Left colon (tissue), 2 donors: ENCODE measurements around the gene LIMS2. TPM values are rescaled to one million over a fixed set of nuclear protein-coding genes. Genes with fewer than 3 reads are reported as not detected.
A peak's percentile ranks its signal among the peaks of the same experiment; 100 is the strongest.

Experiments
- ATAC-seq: fragments of 200-7000 bp; cut with Tn5 transposase; one replicate; pipeline ENCODE4 v1.9.1; 2020; ENCODE audit warnings: mild to moderate bottlenecking, moderate library complexity
- DNase-seq, 2 donors: peaks; one replicate each; pipeline ENCODE4 v3.0.0-alpha.2; 2020
- intact Hi-C, 2 donors: fragments of 100-400 bp; cut with DNase I in 1 of 2; cut with micrococcal nuclease in 1 of 2; formaldehyde crosslinking; loops; one replicate each; pipeline versions ENCODE4 v1.11.2 to v1.14.0; 2022; cut with DNase I, micrococcal nuclease
- total RNA-seq, 2 donors: library from RNA; stranded (reverse); fragmentation: NEBNext Ultra II Directional; extraction: Animal tissue kit (Norgen Biotek cat#: 25700); gene quantifications; one replicate each; pipeline ENCODE4 v1.2.1, GENCODE V29; 2021
- donor health status: DM: no; HTN: no; CAD: no.
- donor health status: DM: yes; HTN: yes; CAD: no.

The LIMS2 gene
- total RNA-seq, 2 donors from 2014 or later, result 9.2 to 50.2 TPM

DNA sequence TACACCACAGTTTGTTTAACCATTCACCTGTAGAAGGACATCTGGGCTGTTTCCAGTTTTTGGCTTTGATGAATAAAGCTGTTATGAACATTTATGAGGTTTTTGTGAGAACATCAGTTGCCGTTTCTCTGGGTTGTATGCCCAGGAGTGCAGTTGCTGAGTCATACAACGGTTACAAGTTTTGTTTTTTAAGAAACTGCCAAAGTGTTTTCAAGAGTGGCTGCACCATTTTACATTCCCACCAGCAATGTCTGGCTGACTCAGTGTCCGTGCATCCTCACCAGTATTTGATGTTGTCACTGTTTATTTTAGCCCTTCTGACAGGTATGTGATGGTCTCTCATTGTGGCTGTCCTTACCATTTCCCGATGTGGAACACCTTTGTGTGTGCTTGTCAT, 77.3 kb downstream of the LIMS2 start:
- intact Hi-C loops, result no loop called here
- DNase-seq (no peak), ATAC-seq (no peak)

DNA sequence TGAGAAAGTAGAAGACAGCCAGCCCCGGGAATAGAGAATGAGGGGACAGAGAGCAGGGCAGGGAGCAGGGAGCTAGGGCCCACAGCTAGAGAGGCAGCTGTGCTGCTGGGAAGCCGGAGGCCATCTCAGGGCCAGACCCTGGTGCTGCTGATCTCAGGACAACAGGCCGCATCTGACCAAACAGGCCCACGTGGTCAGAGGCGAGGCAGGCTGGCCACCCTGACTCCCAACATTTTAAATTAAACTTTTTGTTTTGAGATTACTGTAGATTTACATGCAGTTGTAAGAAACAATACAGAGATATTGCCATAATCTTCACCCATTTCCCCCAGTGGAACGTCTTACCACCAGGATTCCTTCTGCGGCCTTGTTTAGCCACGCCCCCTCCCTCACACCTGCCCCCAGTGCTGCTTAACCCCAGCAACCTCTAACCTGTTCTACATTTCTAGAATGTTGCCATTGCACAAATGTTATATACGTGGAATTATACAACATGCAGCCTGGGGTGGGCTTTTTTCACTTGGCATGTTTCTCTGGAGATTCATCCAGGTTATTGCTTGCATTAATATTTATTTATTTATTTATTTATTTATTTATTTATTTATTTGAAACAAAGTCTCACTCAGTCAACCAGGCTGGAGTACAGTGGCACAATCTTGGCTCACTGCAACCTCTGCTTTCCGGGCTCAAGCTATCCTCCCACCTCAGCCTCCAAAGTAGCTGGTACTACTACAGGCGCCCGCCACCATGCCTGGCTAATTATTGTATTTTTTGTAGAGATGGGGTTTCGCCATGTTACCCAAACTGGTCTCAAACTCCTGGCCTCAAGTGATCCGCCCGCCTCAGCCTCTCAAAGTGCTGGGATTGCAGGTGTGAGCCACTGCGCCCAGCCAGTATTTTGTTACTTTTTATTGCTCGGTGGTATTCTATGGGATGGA, 78.0 kb downstream of the LIMS2 start:
- intact Hi-C loops, result no loop called here
- DNase-seq, result no peak
- ATAC-seq, result no peak

DNA sequence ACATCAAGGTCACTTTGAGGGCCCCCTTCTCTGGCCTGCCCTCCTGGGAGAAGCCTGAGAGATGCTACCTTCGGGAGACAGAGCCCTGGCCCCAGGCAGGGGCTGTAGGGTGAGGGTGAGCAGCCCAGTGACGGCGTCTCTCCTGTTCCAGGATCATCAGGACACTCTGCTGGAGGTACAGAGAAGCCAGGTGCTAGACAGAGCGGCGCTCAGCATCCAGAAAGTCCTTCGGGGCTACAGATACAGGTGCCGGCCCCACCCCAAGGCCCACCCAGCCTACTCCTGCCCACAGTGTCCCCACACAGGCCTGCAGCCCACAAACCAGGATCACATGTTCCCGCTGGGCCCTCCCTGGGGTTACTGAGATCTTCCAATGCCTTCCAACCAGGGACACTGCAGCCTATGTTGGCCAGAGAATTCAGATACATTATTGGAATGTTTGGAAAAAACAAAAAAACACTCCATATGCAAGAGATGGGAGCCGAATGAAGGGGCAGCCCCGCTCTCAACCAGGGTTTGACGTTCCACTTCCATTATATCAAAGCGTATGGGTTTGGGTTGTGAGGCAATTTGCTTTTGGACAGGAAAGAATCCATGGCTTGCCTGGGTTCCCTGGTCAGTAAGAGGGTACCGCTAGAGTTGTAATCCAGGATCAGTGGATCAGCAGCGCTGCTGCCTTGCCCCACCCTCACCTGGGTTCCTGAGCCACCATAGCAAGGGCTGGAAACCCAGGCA, 78.9 kb downstream of the LIMS2 start:
- DNase-seq, result no peak
- intact Hi-C loops, result no loop called here
- no peak for ATAC-seq

DNA sequence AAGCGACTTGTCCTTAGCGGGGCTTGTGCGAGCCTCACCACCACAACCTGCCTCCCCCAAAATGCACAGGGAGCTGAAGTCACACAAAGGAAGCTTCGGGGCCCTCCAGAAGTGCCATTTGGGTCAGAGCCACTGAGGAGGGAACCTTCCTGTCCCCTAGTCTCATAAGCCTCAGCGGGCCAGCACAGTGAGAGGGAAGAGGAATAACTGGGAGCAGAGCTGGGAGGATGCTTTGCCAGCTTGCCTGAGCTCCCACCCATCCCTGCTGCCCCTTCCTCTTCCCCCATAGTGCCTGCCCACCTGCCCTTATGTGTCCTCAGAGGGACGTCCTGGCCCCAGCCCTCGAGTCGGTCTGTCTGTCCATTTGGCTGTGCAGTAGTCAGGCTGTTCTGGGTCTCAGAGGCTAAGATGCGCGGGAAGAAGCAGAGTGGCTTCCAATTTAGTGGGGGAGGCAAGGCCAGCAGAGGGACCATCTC, 81.2 kb downstream of the LIMS2 start:
- intact Hi-C loops, result no loop called here
- DNase-seq, result no peak

DNA sequence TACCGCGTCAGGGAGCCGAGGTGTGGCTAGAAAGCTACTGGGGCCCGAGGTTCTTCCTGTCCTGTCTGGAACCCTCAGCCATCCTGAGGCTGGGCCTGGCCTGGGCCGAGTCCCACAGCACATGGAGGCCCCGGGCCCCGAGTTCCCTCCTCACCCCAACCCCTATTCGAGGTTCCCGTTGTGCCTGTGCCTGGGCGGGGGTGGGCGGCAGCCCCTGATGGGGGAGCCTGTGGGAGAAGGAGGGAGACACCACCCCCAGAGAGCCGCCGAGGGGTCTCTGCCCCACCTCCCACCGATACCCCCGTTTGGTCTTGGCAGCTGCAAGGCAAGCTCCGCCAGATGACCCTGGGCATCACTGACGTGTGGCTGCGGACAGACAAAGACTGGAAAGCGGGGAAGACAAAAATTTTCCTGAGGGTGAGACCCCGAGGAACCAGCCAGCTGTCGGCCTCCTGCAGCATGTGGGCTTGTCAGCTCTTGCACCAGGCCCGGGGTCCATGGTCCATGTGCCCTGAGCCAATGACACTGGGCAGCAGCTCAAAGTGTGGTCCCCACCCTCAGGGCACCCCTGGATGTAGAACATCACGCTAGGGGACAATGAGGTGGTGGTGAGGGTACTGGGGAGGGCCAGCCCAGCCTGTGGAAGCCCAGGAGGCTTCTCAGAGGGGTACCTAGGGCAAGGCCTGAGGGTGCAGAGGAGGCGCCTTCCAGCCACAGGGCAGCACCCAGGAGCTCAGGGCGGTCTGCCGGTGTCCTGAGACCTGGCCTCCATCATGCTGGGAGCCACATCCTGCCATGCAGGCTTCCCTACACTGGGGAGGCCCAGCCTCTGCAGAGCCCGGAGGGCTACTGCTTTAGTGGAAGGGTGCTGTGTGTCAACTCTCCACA, 81.9 kb downstream of the LIMS2 start:
- intact Hi-C loops, result no loop called here
- ATAC-seq (peak; percentile 28), DNase-seq (no peak)

More for the DNA sequence above, 81.2 kb downstream of the LIMS2 start:
- ATAC-seq, result no peak

DNA sequence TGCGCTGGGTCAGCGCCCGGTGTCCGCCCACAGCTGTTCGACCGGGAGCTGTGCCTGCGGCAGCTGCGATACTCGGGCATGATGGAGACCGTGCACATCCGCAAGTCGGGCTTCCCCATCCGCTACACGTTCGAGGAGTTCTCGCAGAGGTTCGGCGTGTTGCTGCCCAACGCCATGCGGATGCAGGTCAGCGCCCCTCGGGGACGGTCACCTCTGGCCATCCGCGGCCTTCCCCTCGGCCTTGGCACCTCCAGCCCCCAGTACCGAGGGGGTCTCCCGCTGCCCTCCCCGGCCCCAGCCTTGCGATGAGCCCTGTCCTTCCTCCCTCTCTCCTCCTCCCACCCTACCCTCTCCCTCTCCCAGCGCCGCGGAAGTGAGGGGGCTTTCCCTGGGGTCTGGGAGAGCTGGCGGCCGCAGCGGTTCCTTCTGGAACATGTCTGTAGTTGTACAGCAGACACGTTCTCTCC, 82.5 kb downstream of the LIMS2 start:
- DNase-seq, result no peak
- intact Hi-C loops, result no loop called here
- no peak for ATAC-seq

DNA sequence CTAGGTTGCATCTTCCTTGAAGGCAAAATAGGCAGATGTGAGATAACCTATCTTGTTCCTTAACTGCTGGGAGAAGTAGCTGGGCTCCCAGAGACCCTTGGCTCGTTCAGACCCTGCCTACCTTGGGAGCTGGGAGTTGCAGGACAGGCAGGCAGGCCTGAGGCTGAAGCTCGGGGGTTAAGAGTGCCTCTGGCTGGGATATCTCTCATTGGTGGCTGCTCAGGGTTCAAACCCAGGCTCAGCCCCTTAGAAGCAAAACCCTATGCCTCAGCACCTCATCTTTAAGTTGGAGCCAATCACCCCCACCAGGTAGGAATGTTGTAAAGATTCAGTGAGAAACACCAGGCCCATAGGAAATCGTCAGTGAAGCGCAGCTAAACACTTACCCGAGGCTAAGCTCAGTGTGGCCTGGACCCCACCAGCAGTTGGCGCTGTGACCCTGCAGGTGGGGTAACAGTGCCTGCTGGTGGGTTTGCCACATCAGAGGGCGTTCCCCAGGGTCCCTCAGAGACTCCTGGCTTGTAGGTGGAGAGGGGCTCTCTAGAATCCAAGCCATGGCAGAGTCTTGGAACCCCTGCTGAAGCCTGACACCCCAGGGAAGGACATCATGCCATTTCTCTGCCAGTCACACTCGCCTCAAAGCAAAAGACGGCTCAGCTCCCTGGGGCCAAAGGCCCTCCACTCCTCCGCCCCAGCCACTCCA, 84.0 kb downstream of the LIMS2 start:
- intact Hi-C loops, result no loop called here
- ATAC-seq, result peak; percentile 37
- DNase-seq, result peak in 1 of 2 donors; percentile 51

DNA sequence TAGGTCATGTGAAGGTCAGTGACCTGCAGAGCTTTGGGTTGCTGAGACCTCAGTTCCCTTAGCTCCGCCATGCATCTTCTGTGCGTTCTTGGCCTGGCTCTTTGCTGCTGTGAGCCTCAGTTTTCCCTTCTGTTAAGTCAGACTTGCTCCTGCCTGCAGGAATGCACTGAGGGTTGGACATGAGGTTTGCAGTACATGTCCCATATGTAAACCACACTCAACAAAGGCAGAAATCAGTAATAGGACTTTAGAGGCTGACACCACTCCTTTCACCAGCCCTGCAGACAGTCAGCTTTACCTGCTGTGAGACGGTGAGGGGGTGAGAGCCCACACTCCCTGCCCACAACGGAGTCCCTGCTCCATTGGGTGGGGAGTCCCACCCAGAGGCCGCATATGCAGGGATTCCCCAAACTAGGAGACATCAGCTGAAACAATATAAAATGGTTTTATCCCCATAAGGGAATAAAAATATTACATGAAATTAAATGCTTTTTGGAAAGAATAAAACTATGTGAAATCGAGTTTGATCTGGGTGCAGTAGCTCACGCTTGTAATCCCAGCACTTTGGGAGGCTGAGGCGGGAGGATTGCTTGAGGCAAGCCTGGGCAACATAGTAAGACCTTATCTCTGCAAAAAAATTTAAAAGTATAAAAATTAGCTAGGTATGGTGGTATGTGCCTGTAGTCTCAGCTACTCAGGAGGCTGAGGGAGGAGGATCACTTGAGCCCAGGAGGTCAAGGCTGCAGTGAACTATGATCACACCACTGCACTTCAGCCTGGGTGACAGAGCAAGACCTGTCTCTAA, 84.7 kb downstream of the LIMS2 start:
- intact Hi-C loops, result no loop called here
- DNase-seq (no peak), ATAC-seq (no peak)

DNA sequence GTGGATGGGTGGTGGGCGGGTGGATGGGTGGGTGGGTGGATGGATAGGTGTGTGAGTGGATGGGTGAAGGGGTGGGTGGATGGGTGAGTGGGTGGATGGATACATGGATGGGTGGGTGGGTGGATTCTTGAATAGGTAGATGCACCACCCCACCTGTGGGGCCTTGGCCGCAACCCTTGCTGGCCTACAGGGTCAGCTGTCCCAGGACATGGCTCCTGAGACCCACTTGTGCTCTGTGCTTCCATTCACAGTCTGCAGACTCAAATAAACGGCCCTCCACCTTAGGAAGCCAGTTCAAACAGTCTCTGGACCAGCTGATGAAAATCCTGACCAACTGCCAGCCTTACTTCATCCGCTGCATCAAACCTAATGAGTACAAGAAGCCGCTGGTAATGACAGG, 85.5 kb downstream of the LIMS2 start:
- intact Hi-C loops, result no loop called here
- ATAC-seq (no peak), DNase-seq (no peak)

DNA sequence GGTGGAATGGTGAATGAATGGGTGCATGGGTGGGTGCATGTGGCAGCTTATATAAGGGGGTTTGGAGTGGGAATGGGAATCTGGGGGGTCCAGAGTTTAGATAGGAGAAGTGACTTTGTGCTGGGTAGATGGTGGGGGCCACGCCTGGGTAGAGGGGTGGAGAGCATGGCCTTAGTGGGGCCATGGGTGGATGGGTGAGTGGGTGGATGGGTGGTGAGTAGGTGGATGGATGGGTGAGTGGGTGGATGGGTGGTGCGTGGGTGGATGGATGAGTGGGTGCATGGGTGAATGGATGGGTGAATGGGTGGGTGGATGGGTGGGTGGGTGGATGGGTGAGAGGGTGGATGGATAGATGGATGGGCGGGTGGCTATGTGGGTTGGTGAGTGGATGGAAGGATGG, 86.0 kb downstream of the LIMS2 start:
- DNase-seq, result no peak
- ATAC-seq, result no peak
- intact Hi-C loops, result no loop called here

Other genes starting within 250 kb of the LIMS2 start
- 10 to 100 TPM; 32.9 to 39.5 TPM for gene IWS1, start 149.0 kb downstream of the LIMS2 start, total RNA-seq
- 100 to 1,000 TPM; 244 to 262 TPM for gene MYO7B, start 139.8 kb downstream of the LIMS2 start, total RNA-seq
- under 1 TPM in 1 of 2 donors, not detected in 1; 0.31 TPM for gene GPR17, start 29.4 kb downstream of the LIMS2 start, total RNA-seq
- 1 to 10 TPM; 8.5 to 9.0 TPM for gene SFT2D3, start 26.0 kb upstream of the LIMS2 start, total RNA-seq
- 10 to 100 TPM; 46.0 to 47.4 TPM for gene WDR33, start 135.6 kb upstream of the LIMS2 start, total RNA-seq
- 10 to 100 TPM; 17.8 to 19.1 TPM for gene POLR2D, start 182.6 kb upstream of the LIMS2 start, total RNA-seq
- 10 to 100 TPM; 13.8 to 15.0 TPM for gene AMMECR1L, start 210.4 kb upstream of the LIMS2 start, total RNA-seq